HG03139 (cell line): ENCODE results near the gene NTMT1.
A peak's percentile ranks its signal among the peaks of the same experiment; 100 is the strongest.

Source experiments
- ATAC-seq: cut with Tn5 transposase; IDR thresholded peaks from one replicate; pipeline ENCODE4 v1.9.1; 2021; ENCODE audit not compliant: unreplicated experiment

The NTMT1 gene

DNA sequence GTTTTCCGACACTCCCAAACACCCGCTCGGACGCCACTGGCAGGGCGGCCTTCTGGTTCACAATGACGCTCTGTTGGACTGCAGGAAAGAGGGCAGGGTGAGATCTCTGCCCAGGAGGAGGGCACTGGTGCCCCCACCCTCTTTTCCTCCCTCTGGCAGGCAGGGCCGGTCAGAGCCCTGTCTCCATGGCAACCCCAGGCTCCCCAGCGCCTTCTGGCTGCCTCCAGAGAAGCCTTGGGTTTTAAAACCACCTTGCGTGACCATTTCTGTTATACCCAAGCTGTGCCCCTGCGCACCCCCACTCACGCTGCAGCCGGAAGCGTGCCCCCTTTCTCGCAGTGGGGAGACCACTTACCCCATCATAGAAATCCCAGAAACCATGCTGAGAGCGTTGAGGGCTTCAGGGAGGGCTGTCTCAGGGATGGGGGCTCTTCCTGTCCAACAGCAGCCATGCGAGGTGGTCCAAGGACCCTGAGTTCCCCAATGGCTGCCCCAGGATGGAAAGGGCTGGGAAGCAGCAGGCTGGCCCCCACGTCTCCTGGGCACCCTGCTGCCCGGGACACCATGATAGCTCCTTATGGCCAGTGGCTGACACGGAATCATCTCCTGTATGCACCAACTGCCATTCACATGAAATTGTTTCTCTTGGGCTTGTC is 12.3 kb upstream of the NTMT1 start:
- no peak for ATAC-seq

DNA sequence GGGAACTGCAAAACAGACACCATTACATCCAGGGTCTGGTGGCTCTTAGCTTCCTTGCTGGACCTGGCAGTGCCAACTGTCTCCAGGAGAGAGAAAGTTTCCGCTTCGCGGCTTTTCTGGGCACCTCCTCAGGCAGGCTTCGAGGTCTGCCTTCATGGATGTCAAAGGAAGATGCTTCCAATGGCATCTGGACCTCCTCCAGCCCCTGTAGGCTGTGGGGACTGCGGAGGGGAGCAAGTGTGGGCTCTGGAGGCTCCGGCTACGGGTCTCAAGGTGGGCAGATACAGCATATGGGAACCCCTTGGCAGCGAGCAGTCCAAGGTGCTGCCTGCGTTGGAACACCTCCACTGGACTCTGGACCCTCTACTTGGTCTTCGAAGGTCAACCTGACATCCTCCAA is 11.0 kb upstream of the NTMT1 start:
- ATAC-seq = no peak

- no peak for ATAC-seq
Observed at GRCh38 chr9:129615407-129616285, 10.3 kb upstream of the NTMT1 start.

DNA sequence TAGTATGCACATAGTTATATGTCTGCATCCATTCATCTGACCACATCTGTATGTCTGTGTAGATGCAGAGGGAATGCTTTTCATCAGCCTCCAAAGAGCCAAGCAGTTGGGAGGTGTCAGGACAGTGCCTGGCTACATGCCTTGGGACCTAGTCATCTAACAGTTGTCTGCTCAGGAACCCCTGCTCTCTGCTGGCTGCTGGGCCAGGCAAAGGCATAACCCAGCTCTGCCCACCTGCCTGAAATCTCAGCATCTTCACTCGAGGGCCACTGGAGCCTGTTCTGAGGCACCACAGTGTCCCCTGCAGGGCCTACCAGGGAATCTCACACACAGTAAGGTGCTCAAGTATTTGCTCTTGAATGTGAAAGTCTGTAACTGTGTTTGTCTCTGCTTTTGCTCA is 8.8 kb upstream of the NTMT1 start:
- no peak for ATAC-seq

- ATAC-seq = no peak
Observed at GRCh38 chr9:129619787-129620668, 5.9 kb upstream of the NTMT1 start.

DNA sequence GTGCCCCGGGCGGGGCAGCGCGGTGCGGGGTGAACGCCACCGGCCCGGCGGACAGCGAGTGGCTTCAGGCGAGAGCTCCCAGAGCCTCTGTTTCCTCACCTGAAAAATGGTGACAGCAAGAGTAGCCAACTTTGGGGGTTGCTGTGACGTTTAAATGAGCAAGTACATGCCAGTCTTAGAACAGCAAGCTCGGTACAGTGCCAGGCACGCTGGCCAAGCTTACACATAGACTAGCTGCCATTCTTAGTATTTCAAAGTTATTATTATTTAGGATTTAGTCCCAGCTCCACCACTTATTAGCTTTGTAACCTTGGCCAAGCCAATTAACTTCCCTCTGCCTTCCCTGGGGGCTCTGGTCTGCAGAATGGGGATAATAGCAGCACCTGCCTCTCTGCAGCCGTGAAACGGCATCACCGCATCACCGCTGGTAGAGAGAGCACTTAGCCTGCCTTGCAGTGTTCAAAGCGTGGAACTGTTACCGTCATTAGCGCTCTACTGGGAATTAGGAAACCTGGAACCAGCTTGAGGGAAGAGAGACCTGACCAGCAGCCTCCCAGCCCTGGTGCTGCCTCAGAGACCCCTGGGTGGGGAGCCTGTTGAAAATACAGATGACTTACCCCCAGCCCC is 5.2 kb upstream of the NTMT1 start, which contains the start of gene C9orf50:
Gene C9orf50, minus strand, starts transcription at position 433 of the 627 bp plus-strand sequence. CDS start 527 bp downstream, outside the sequence.
- no peak for ATAC-seq

DNA sequence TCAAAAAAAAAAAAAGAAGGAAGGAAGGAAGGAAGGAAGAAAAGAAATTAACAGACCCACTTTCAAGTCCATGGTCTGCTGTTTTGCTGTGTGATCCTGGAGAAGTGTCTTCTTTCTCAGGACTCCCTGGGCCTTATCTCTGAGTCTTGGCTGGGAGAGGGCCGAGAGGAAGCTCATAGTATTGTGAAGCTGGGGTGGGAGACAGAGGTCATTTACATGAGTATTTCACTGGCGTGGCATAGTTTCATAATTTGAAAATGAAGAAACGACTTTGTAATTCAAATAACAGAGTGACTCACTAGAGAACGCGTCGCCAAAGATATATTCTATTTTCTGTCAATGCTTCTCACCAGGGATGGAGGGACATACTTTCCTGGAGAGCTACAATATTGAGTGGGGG is 2.6 kb upstream of the NTMT1 start:
- no peak for ATAC-seq

GRCh38 chr9:129624168-129624759 is 1.7 kb upstream of the NTMT1 start:
- no peak for ATAC-seq

GRCh38 chr9:129624947-129625346 is 1.0 kb upstream of the NTMT1 start:
- no peak for ATAC-seq

GRCh38 chr9:129626625-129627284 is 792 bp downstream of the NTMT1 start:
- peak; percentile 17 for ATAC-seq

GRCh38 chr9:129627556-129628440 is 1.8 kb downstream of the NTMT1 start:
- no peak for ATAC-seq

DNA sequence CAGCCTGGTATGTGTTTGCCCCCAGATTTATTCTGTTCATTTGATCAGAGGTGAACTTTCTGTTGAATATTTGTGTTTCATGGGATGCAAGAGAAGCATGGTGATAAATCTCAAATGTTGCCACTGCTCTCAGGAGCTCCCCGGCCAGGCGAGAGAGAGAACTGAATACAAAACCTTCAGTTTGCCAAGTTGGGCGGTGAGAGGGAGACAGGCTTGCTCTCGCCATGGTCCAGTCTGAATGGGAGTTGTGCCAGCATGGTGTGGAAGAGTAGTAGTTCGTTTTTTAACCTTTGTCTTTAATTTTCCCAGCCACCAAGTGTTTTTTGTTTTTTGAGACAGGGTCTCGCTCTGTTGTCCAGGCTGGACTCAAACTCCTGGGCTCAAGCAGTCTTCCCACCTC is 2.7 kb downstream of the NTMT1 start:
- ATAC-seq = no peak

GRCh38 chr9:129629251-129629820 is 3.4 kb downstream of the NTMT1 start:
- no peak for ATAC-seq

- ATAC-seq = no peak
Observed at GRCh38 chr9:129630967-129631673, 5.2 kb downstream of the NTMT1 start.

DNA sequence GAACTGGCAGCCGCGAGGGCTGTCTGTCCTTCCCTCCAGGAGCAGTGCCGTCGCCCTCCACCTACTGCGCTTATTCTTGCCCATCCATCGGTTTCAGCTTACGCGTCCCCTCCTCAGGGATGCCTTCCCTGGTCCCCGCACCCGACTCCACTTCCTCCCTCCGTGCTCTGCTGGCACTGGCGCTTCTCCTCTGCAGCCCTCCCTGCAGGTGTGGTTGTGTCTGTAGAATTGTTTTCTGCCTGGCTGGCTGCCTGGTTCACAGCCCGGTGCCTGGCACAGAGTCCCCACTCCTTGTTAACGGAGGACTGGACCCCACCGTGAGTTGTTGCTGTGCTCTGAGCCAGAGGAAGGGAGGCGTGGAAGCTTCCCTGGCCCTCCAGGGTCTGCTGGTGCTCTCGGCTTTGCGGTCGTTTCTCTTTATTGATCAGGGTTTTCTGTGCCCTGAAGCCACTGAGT is 5.7 kb downstream of the NTMT1 start:
- ATAC-seq = no peak

DNA sequence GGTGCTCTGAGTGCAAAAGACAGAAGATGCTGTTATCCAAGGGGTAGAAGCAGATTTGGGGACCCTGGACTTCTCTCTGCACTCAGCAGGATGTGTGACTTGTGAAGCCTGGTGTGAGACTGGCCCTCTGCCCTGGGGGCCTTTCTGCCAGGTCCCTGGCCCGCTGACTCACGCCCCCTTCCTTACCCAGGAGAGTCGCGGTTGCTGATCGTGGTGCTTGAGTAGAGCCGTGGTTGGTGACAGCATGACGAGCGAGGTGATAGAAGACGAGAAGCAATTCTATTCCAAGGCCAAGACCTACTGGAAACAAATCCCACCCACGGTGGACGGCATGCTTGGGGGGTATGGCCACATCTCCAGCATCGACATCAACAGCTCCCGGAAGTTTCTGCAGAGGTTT is 6.5 kb downstream of the NTMT1 start:
- no peak for ATAC-seq

DNA sequence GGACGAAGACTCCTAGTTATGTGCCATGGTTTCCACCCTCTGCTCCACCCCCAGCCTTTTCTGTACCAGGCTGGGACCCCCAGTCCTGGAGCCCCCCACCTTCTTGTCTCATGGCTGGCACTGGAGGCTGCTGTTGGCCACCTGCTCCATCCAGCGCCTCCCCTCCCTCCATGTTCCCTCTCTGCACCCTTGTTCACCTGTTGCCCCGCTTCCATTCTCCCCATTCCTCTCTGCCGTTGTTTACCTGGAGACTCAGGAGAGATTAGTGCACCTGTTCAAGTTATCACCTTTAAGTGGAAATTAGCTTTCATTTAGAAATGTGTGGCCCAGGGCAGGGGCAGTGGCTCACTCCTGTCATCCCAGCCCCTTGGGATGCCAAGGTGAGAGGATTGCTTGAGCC is 7.2 kb downstream of the NTMT1 start:
- no peak for ATAC-seq

- ATAC-seq = no peak
Observed at GRCh38 chr9:129633848-129634247, 7.9 kb downstream of the NTMT1 start.
